Endodermal cell (in vitro differentiated cells): Measurements from ENCODE around the gene CYSLTR1. TPM values are rescaled to one million over a fixed set of nuclear protein-coding genes. Genes with fewer than 3 reads are reported as not detected.

Experiments used
- DNase-seq: peaks from one replicate; pipeline ENCODE4 v3.0.0-alpha.2; 2017
- H3K27ac ChIP-seq: 2 replicates; pipeline ENCODE4 v1.5.1; 2013; ENCODE audit warnings: mild to moderate bottlenecking, low read depth, low read length, moderate library complexity
- H3K27me3 ChIP-seq: 2 replicates; pipeline ENCODE4 v1.6.1; 2013; ENCODE audit warnings: mild to moderate bottlenecking, low read length, moderate library complexity; ENCODE audit not compliant: insufficient read depth, control insufficient read depth, poor library complexity, severe bottlenecking
- H3K36me3 ChIP-seq: 2 replicates; pipeline ENCODE4 v1.7.0; 2013; ENCODE audit warnings: mild to moderate bottlenecking, low read length, moderate library complexity; ENCODE audit not compliant: control insufficient read depth, insufficient read depth
- H3K4me1 ChIP-seq: one replicate; pipeline ENCODE4 v1.7.0; 2013; ENCODE audit warnings: low read length; ENCODE audit not compliant: control insufficient read depth, insufficient read depth
- H3K4me3 ChIP-seq: 2 replicates; pipeline ENCODE4 v1.5.1; 2013; ENCODE audit warnings: mild to moderate bottlenecking, low read length, moderate library complexity
- H3K9ac ChIP-seq: 2 replicates; pipeline ENCODE4 v1.6.1; 2013; ENCODE audit warnings: mild to moderate bottlenecking, low read length, moderate library complexity; ENCODE audit not compliant: poor library complexity, severe bottlenecking; ENCODE audit errors: extremely low read depth
- H3K9me3 ChIP-seq: 2 replicates; pipeline ENCODE4 v1.6.1; 2013; ENCODE audit warnings: mild to moderate bottlenecking, low read length, moderate library complexity; ENCODE audit not compliant: control insufficient read depth
- H3K27ac Mint-ChIP-seq: 2 replicates; pipeline ENCODE4 v1.8.0; 2020; ENCODE audit warnings: mixed read lengths
- H3K27me3 Mint-ChIP-seq: 2 replicates; pipeline ENCODE4 v1.8.0; 2021; ENCODE audit warnings: mild to moderate bottlenecking, mixed read lengths; ENCODE audit not compliant: insufficient read depth
- H3K36me3 Mint-ChIP-seq: 2 replicates; pipeline ENCODE4 v1.8.0; 2020; ENCODE audit warnings: low read depth, mixed read lengths
- H3K4me1 Mint-ChIP-seq: 2 replicates; pipeline ENCODE4 v1.8.0; 2020; ENCODE audit warnings: mixed read lengths
- H3K4me3 Mint-ChIP-seq: 2 replicates; pipeline ENCODE4 v1.8.0; 2020; ENCODE audit warnings: mild to moderate bottlenecking, moderate library complexity, mixed read lengths
- H3K9me3 Mint-ChIP-seq: 2 replicates; pipeline ENCODE4 v1.8.0; 2020; ENCODE audit warnings: mild to moderate bottlenecking, mixed read lengths
- WGBS, 2 experiments: methylation state at CpG; one replicate each; pipeline versions ENCODE4 v1.1.5 to v1.1.7; 2013; ENCODE audit warnings: missing lambda C conversion rate in 2 of 2, mixed read lengths in 1 of 2; ENCODE audit not compliant: insufficient coverage in 1 of 2, insufficient read length in 1 of 2; 5-methylcytosine and 5-hydroxymethylcytosine counted together
- total RNA-seq, 2 donors: library from RNA; stranded (reverse); fragmentation: NEBNext Ultra II Directional in 1 of 2; extraction: Animal tissue kit (Norgen Biotek cat#: 25700) in 1 of 2; gene quantifications; 2 replicates in 1 of 2; 3 replicates in 1 of 2; pipeline ENCODE4 v1.2.1, GENCODE V29; 2021
- TF ChIP-seq, protein P1 (sequence below): fragments of 200-600 bp; sonication (generic); conservative IDR thresholded peaks from 2 replicates; pipeline ENCODE4 v1.5.0; 2021; ENCODE audit warnings: antibody characterized with exemption, mild to moderate bottlenecking

Gene CYSLTR1
- total RNA-seq, 2 donors from 2014 or later: 0.11 to 0.24 TPM

DNA sequence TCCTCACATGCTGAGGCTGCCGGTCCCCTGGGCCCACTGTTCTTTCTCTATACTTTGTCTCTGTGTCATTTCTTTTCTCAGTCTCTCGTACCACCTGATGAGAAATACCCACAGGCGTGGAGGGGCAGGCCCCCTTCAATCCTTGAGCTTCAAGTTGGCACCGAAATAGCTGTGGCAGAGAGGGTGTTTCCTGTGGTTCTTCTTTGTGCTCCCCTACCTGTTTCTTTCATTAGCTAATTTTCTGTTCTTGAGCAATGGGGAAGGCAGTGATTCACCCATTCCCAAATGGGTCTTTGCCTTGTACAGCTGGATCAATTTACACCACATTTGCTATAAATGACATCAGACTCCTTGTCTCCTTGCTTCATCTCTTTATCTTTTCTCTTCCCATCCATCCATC, 2.1 kb upstream of the CYSLTR1 start:
- no peaks in the 10 kb centered on the region for H3K27me3 Mint-ChIP-seq
- DNase-seq: no peak
- H3K27me3 ChIP-seq: no peaks in the 10 kb centered on the region
- H3K36me3 Mint-ChIP-seq: no peaks in the 10 kb centered on the region
- no peaks in the 10 kb centered on the region for H3K36me3 ChIP-seq
- H3K4me1 ChIP-seq: no peaks in the 10 kb centered on the region
- peaks cover 32% of the 10 kb centered on the region for H3K9me3 Mint-ChIP-seq
- no peak overlapping the region for H3K4me3 Mint-ChIP-seq
- H3K27ac ChIP-seq: no peak overlapping the region
- no peak overlapping the region for H3K4me3 ChIP-seq
- no peak overlapping the region for H3K27ac Mint-ChIP-seq
- 87% methylated on average over 4 of the region's 4 CpGs; no CpG with 5 or more reads in 1 of the 2 experiments for WGBS, 2 experiments
- TF ChIP-seq, protein P1, sequence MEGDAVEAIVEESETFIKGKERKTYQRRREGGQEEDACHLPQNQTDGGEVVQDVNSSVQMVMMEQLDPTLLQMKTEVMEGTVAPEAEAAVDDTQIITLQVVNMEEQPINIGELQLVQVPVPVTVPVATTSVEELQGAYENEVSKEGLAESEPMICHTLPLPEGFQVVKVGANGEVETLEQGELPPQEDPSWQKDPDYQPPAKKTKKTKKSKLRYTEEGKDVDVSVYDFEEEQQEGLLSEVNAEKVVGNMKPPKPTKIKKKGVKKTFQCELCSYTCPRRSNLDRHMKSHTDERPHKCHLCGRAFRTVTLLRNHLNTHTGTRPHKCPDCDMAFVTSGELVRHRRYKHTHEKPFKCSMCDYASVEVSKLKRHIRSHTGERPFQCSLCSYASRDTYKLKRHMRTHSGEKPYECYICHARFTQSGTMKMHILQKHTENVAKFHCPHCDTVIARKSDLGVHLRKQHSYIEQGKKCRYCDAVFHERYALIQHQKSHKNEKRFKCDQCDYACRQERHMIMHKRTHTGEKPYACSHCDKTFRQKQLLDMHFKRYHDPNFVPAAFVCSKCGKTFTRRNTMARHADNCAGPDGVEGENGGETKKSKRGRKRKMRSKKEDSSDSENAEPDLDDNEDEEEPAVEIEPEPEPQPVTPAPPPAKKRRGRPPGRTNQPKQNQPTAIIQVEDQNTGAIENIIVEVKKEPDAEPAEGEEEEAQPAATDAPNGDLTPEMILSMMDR: no peak
- peaks cover 26% of the 10 kb centered on the region for H3K4me1 Mint-ChIP-seq
- H3K9ac ChIP-seq: no peak overlapping the region
- H3K9me3 ChIP-seq: no peaks in the 10 kb centered on the region

DNA sequence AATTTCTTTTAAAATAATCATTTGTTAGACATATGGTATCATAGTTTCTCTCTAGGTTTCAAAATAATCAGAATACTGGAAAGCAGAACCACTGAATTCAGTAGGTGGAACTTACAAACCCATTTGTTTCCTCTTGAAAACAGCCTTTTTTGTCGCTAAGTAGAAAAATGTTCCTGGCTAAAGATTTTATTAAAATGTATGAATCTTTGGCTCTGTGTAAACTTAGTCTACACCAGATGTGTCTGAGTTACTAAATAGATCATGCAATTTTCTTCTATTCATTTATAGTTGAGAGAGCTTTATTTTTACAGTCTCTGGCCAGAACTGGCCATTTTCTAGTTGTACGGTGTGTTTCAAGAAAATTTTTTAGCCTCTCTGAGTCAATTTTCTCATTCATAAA, 1.0 kb downstream of the CYSLTR1 start:
- Histone ChIP-seq H3K4me1 (no peaks in the 10 kb centered on the region), H3K36me3 (no peaks in the 10 kb centered on the region), H3K27me3 (no peaks in the 10 kb centered on the region), H3K9me3 (no peaks in the 10 kb centered on the region), H3K9ac (no peak overlapping the region), H3K4me3 (no peak overlapping the region), H3K27ac (no peak overlapping the region)
- no peaks in the 10 kb centered on the region for H3K36me3 Mint-ChIP-seq
- TF ChIP-seq, protein P1: no peak
- peaks cover 40% of the 10 kb centered on the region for H3K9me3 Mint-ChIP-seq
- H3K27me3 Mint-ChIP-seq: no peaks in the 10 kb centered on the region
- peaks cover 20% of the 10 kb centered on the region for H3K4me1 Mint-ChIP-seq
- 100% methylated on average over 1 of the region's 2 CpGs; no CpG with 5 or more reads in 1 of the 2 experiments for WGBS, 2 experiments
- H3K27ac Mint-ChIP-seq: no peak overlapping the region
- no peak overlapping the region for H3K4me3 Mint-ChIP-seq
- no peak for DNase-seq

DNA sequence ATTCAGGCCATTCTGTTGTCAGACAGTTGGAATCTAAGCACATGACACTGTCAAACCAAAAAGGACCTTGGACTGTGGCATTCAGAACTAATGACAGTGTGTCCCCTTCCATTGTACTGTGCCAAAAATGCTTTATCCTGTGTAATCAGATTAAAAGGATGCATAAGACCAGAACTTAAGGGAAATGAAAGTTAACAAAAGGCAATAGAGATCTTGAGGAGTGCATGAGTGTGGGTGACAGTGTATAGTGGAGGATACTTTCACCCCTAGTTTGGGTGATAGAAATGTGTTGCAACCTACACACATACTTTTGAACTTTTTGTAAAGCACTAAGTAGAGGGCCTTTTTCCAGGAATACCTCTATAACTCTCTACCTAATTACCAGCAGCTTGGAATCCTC, 4.5 kb downstream of the CYSLTR1 start:
- Mint-ChIP-seq H3K4me3 (no peak overlapping the region), H3K27me3 (no peaks in the 10 kb centered on the region), H3K4me1 (peaks cover 7% of the 10 kb centered on the region), H3K36me3 (no peaks in the 10 kb centered on the region), H3K27ac (no peak overlapping the region), H3K9me3 (peaks cover 52% of the 10 kb centered on the region)
- no peak for DNase-seq
- no peaks in the 10 kb centered on the region for H3K9me3 ChIP-seq
- H3K4me1 ChIP-seq: no peaks in the 10 kb centered on the region
- TF ChIP-seq, protein P1: no peak
- no peak overlapping the region for H3K27ac ChIP-seq
- no peak overlapping the region for H3K9ac ChIP-seq
- H3K4me3 ChIP-seq: no peak overlapping the region
- H3K27me3 ChIP-seq: no peaks in the 10 kb centered on the region
- H3K36me3 ChIP-seq: no peaks in the 10 kb centered on the region
